GM23248 (cell line): Measurements from ENCODE around the gene ARRDC1.

Experiments
- EZH2 ChIP-seq: fragments of 200-600 bp; sonication (generic); IDR thresholded peaks from 2 replicates; pipeline ENCODE4 v1.6.1; 2018; ENCODE audit warnings: antibody characterized with exemption, mild to moderate bottlenecking; ENCODE audit not compliant: insufficient read depth, poor library complexity, severe bottlenecking
- EZH2phosphoT487 ChIP-seq: fragments of 200-600 bp; sonication (generic); IDR thresholded peaks from 2 replicates; pipeline ENCODE4 v1.6.1; 2018; ENCODE audit warnings: antibody characterized with exemption, moderate library complexity, mild to moderate bottlenecking, low read depth; ENCODE audit not compliant: insufficient read depth

GRCh38 chr9:137598943-137599342 lies 6.5 kb upstream of the ARRDC1 start:
- TF ChIP-seq EZH2phosphoT487 (no peak), EZH2 (no peak)
